HUES48 (cell line): ENCODE measurements around the gene PRPF19.
A peak's percentile ranks its signal among the peaks of the same experiment; 100 is the strongest.

Source experiments
- H3K27ac ChIP-seq: one replicate; pipeline ENCODE4 v1.7.0; 2013; ENCODE audit warnings: low read depth, low read length, inconsistent platforms
- H3K27me3 ChIP-seq: 2 replicates; pipeline ENCODE4 v1.6.1; 2013; ENCODE audit warnings: mild to moderate bottlenecking, low read length; ENCODE audit not compliant: control insufficient read depth, insufficient read depth
- H3K36me3 ChIP-seq: 2 replicates; pipeline ENCODE4 v1.6.1; 2013; ENCODE audit warnings: low read length; ENCODE audit not compliant: control insufficient read depth, insufficient read depth
- H3K4me1 ChIP-seq: 2 replicates; pipeline ENCODE4 v1.6.1; 2013; ENCODE audit warnings: mild to moderate bottlenecking, low read length; ENCODE audit not compliant: control insufficient read depth, insufficient read depth
- H3K4me3 ChIP-seq: 2 replicates; pipeline ENCODE4 v1.5.1; 2013; ENCODE audit warnings: mild to moderate bottlenecking, low read depth, low read length
- H3K9ac ChIP-seq: 2 replicates; pipeline ENCODE4 v1.6.1; 2013; ENCODE audit warnings: mild to moderate bottlenecking, low read depth, low read length, moderate library complexity
- H3K9me3 ChIP-seq: 2 replicates; pipeline ENCODE4 v1.6.1; 2013; ENCODE audit warnings: low read length; ENCODE audit not compliant: control insufficient read depth, insufficient read depth

PRPF19 gene

GRCh38 chr11:60937811-60938210 lies 31.4 kb upstream of the PRPF19 start:
- Histone ChIP-seq H3K4me1 (0 out of 2 replicates have a peak, but pooled peaks cover 1% of the 10 kb centered on the region), H3K27me3 (no peaks in the 10 kb centered on the region), H3K27ac (no peak overlapping the region), H3K36me3 (peaks cover 29% of the 10 kb centered on the region), H3K9me3 (no peaks in the 10 kb centered on the region), H3K9ac (no peak overlapping the region), H3K4me3 (no peak overlapping the region)

- Histone ChIP-seq H3K4me3 (no peak overlapping the region), H3K27me3 (no peaks in the 10 kb centered on the region), H3K9me3 (no peaks in the 10 kb centered on the region), H3K36me3 (peaks cover 36% of the 10 kb centered on the region), H3K4me1 (peaks cover 8% of the 10 kb centered on the region; the same call in 1 of the 2 replicates), H3K9ac (no peak overlapping the region), H3K27ac (no peak overlapping the region)
Observed at GRCh38 chr11:60937144-60937527, 30.8 kb upstream of the PRPF19 start.

GRCh38 chr11:60936467-60937143 lies 30.2 kb upstream of the PRPF19 start:
- no peak overlapping the region for H3K27ac ChIP-seq
- peaks cover 8% of the 10 kb centered on the region; the same call in 1 of the 2 replicates for H3K4me1 ChIP-seq
- no peak overlapping the region for H3K4me3 ChIP-seq
- peaks cover 40% of the 10 kb centered on the region for H3K36me3 ChIP-seq
- H3K27me3 ChIP-seq = no peaks in the 10 kb centered on the region
- no peaks in the 10 kb centered on the region for H3K9me3 ChIP-seq
- H3K9ac ChIP-seq = no peak overlapping the region

GRCh38 chr11:60935676-60936442 lies 29.5 kb upstream of the PRPF19 start:
- Histone ChIP-seq H3K9me3 (no peaks in the 10 kb centered on the region), H3K9ac (no peak overlapping the region), H3K4me3 (no peak overlapping the region), H3K4me1 (peaks cover 8% of the 10 kb centered on the region; the same call in 1 of the 2 replicates), H3K27ac (no peak overlapping the region), H3K36me3 (peaks cover 46% of the 10 kb centered on the region), H3K27me3 (no peaks in the 10 kb centered on the region)

GRCh38 chr11:60934790-60935605 lies 28.6 kb upstream of the PRPF19 start:
- Histone ChIP-seq H3K4me1 (peaks cover 8% of the 10 kb centered on the region; the same call in 1 of the 2 replicates), H3K36me3 (peaks cover 54% of the 10 kb centered on the region), H3K9me3 (no peaks in the 10 kb centered on the region), H3K9ac (no peak overlapping the region), H3K27ac (no peak overlapping the region), H3K4me3 (no peak overlapping the region), H3K27me3 (no peaks in the 10 kb centered on the region)

- no peaks in the 10 kb centered on the region for H3K9me3 ChIP-seq
- no peaks in the 10 kb centered on the region for H3K27me3 ChIP-seq
- H3K27ac ChIP-seq = no peak overlapping the region
- H3K4me3 ChIP-seq = no peak overlapping the region
- peaks cover 62% of the 10 kb centered on the region for H3K36me3 ChIP-seq
- no peak overlapping the region for H3K9ac ChIP-seq
- peaks cover 8% of the 10 kb centered on the region; the same call in 1 of the 2 replicates for H3K4me1 ChIP-seq
Observed at GRCh38 chr11:60934124-60934789, 27.9 kb upstream of the PRPF19 start.

GRCh38 chr11:60933416-60934123 lies 27.2 kb upstream of the PRPF19 start:
- no peak overlapping the region for H3K9ac ChIP-seq
- H3K4me3 ChIP-seq = no peak overlapping the region
- H3K4me1 ChIP-seq = peaks cover 8% of the 10 kb centered on the region; the same call in 1 of the 2 replicates
- peaks cover 69% of the 10 kb centered on the region for H3K36me3 ChIP-seq
- H3K27ac ChIP-seq = peak overlapping the region; percentile 86
- no peaks in the 10 kb centered on the region for H3K27me3 ChIP-seq
- H3K9me3 ChIP-seq = no peaks in the 10 kb centered on the region

- Histone ChIP-seq H3K36me3 (peaks cover 76% of the 10 kb centered on the region), H3K4me3 (no peak overlapping the region), H3K27me3 (no peaks in the 10 kb centered on the region), H3K27ac (peak overlapping the region; percentile 86), H3K4me1 (peaks cover 8% of the 10 kb centered on the region; the same call in 1 of the 2 replicates), H3K9me3 (no peaks in the 10 kb centered on the region), H3K9ac (no peak overlapping the region)
Observed at GRCh38 chr11:60932605-60933356, 26.4 kb upstream of the PRPF19 start.

GRCh38 chr11:60931917-60932316 lies 25.5 kb upstream of the PRPF19 start:
- Histone ChIP-seq H3K4me1 (peaks cover 8% of the 10 kb centered on the region; the same call in 1 of the 2 replicates), H3K9me3 (no peaks in the 10 kb centered on the region), H3K27ac (peak overlapping the region; percentile 86), H3K9ac (no peak overlapping the region), H3K36me3 (peaks cover 82% of the 10 kb centered on the region), H3K27me3 (no peaks in the 10 kb centered on the region), H3K4me3 (no peak overlapping the region)
